H1 (cell line): ENCODE results near the gene VCPKMT. TPM values are rescaled to one million over a fixed set of nuclear protein-coding genes. Genes with fewer than 3 reads are reported as not detected.

Source experiments
- CTCF ChIA-PET: fragments of 300-600 bp; sonication (Branson Sonifier 250); formaldehyde crosslinking; loops from one replicate; lab custom pipeline; 2021; ENCODE audit not compliant: partially characterized antibody; lab: Charles Lee
- POLR2A ChIA-PET: fragments of 300-600 bp; sonication (Branson Sonifier 250); formaldehyde crosslinking; loops from one replicate; lab custom pipeline; 2021; ENCODE audit warnings: inconsistent platforms; ENCODE audit not compliant: partially characterized antibody; lab: Charles Lee
- DNase-seq, 2 experiments: peaks; one replicate each; pipeline versions ENCODE4 v3.0.0 to v3.0.0-alpha.2; 2010 to 2022; ENCODE audit warnings: low spot score in 2 of 2, low read depth in 1 of 2, mixed read lengths in 1 of 2
- FAIRE-seq: peaks from 2 replicates; lab custom pipeline; 2011; peaks lifted over from hg19 to GRCh38; lab: Jason Lieb, UNC
- H2AFZ ChIP-seq: 2 replicates; pipeline ENCODE4 v1.8.1; 2012; ENCODE audit warnings: low read length, inconsistent platforms
- H2AK5ac ChIP-seq: 2 replicates; pipeline ENCODE4 v1.6.1; 2013; ENCODE audit warnings: low read depth, low read length
- H2BK120ac ChIP-seq: replicated peaks from 2 replicates; pipeline ENCODE3; 2013; ENCODE audit warnings: low read depth, low read length, inconsistent platforms
- H2BK12ac ChIP-seq: 2 replicates; pipeline ENCODE4 v1.6.1; 2013; ENCODE audit warnings: low read depth, low read length
- H2BK15ac ChIP-seq: 2 replicates; pipeline ENCODE4 v1.6.1; 2013; ENCODE audit warnings: low read length
- H2BK20ac ChIP-seq: 2 replicates; pipeline ENCODE4 v1.6.1; 2013; ENCODE audit warnings: low read length
- H2BK5ac ChIP-seq: 2 replicates; pipeline ENCODE4 v1.6.1; 2013; ENCODE audit warnings: low read depth, low read length
- H3K14ac ChIP-seq: 2 replicates; pipeline ENCODE4 v1.6.1; 2013; ENCODE audit warnings: inconsistent platforms; ENCODE audit not compliant: insufficient read length
- H3K18ac ChIP-seq: 2 replicates; pipeline ENCODE4 v1.6.1; 2013; ENCODE audit warnings: low read length; ENCODE audit errors: extremely low read depth
- H3K23ac ChIP-seq: 2 replicates; pipeline ENCODE4 v1.6.1; 2013; ENCODE audit warnings: inconsistent platforms; ENCODE audit not compliant: insufficient read length
- H3K23me2 ChIP-seq: 2 replicates; pipeline ENCODE4 v1.6.1; 2013; ENCODE audit warnings: low read depth, low read length
- H3K27ac ChIP-seq: 2 replicates; pipeline ENCODE4 v1.6.1; 2011; ENCODE audit warnings: low read depth, low read length, inconsistent platforms
- H3K27me3 ChIP-seq, 4 experiments: replicated peaks in 1 of 4; 1 replicate in 1 of 4; 2 replicates in 3 of 4; pipeline versions ENCODE4 v1.6.1 to v1.8.1; 2011 to 2013; ENCODE audit warnings: low read length in 3 of 4, mild to moderate bottlenecking in 3 of 4, inconsistent platforms in 2 of 4, mixed read lengths in 2 of 4, moderate library complexity in 1 of 4; ENCODE audit not compliant: control insufficient read depth in 3 of 4, insufficient read depth in 3 of 4; ENCODE audit errors: extremely low read depth in 1 of 4
- H3K36me3 ChIP-seq, 4 experiments: 2 replicates each; pipeline versions ENCODE4 v1.6.1 to v1.8.1; 2011 to 2013; ENCODE audit warnings: mild to moderate bottlenecking in 4 of 4, low read length in 3 of 4, moderate library complexity in 2 of 4, control low read depth in 1 of 4, inconsistent platforms in 1 of 4; ENCODE audit not compliant: insufficient read depth in 4 of 4, control insufficient read depth in 2 of 4
- H3K4ac ChIP-seq: replicated peaks from 2 replicates; pipeline ENCODE3; 2013; ENCODE audit warnings: low read length, low read depth, mixed read lengths, inconsistent platforms; ENCODE audit not compliant: insufficient read length
- H3K4me1 ChIP-seq, 4 experiments: replicated peaks in 1 of 4; 1 replicate in 1 of 4; 2 replicates in 3 of 4; pipeline versions ENCODE4 v1.6.1 to v1.8.1; 2011 to 2013; ENCODE audit warnings: low read length in 3 of 4, inconsistent platforms in 2 of 4, mixed read lengths in 1 of 4; ENCODE audit not compliant: insufficient read depth in 4 of 4, control insufficient read depth in 3 of 4
- H3K4me2 ChIP-seq, 2 experiments: 2 replicates each; pipeline versions ENCODE4 v1.6.1 to v1.8.1; 2011 to 2013; ENCODE audit warnings: low read depth in 2 of 2, low read length in 2 of 2, control low read depth in 1 of 2, inconsistent platforms in 1 of 2, mild to moderate bottlenecking in 1 of 2; ENCODE audit not compliant: insufficient read depth in 1 of 2
- H3K4me3 ChIP-seq, 4 experiments: fragments of 200-600, 300-600 bp in 1 of 4; sonication (generic), shearing (Covaris generic), sonication (Bioruptor Twin) in 1 of 4; 2 replicates each; pipeline versions ENCODE4 v1.5.1 to v1.8.1; 2011 to 2016; ENCODE audit warnings: low read length in 4 of 4, low read depth in 3 of 4, control low read depth in 2 of 4, inconsistent platforms in 2 of 4, mild to moderate bottlenecking in 2 of 4, mixed read lengths in 1 of 4, moderate library complexity in 1 of 4; ENCODE audit not compliant: insufficient read depth in 2 of 4; ENCODE audit errors: extremely low read depth in 1 of 4
- H3K56ac ChIP-seq: replicated peaks from 2 replicates; pipeline ENCODE3; 2013; ENCODE audit warnings: low read depth, mild to moderate bottlenecking, mixed read lengths, low read length, inconsistent platforms; ENCODE audit not compliant: insufficient read length
- H3K79me1 ChIP-seq: 2 replicates; pipeline ENCODE4 v1.6.1; 2013; ENCODE audit warnings: low read depth, low read length, control low read depth
- H3K79me2 ChIP-seq, 2 experiments: 2 replicates each; pipeline versions ENCODE4 v1.6.1 to v1.8.1; 2012 to 2013; ENCODE audit warnings: low read length in 2 of 2, mild to moderate bottlenecking in 2 of 2, inconsistent platforms in 1 of 2; ENCODE audit not compliant: insufficient read depth in 2 of 2, control insufficient read depth in 1 of 2
- H3K9ac ChIP-seq, 4 experiments: replicated peaks in 1 of 4; 1 replicate in 1 of 4; 2 replicates in 3 of 4; pipeline versions ENCODE4 v1.6.1 to v1.8.1; 2011 to 2013; ENCODE audit warnings: low read depth in 3 of 4, low read length in 3 of 4, control low read depth in 2 of 4, mild to moderate bottlenecking in 2 of 4, moderate library complexity in 2 of 4, inconsistent platforms in 1 of 4; ENCODE audit errors: extremely low read depth in 1 of 4
- H3K9me3 ChIP-seq, 2 experiments: 2 replicates each; pipeline versions ENCODE4 v1.6.1 to v1.8.1; 2012 to 2013; ENCODE audit warnings: mild to moderate bottlenecking in 2 of 2, moderate library complexity in 2 of 2, control low read depth in 1 of 2, inconsistent platforms in 1 of 2, low read depth in 1 of 2, low read length in 1 of 2, mixed read lengths in 1 of 2; ENCODE audit not compliant: insufficient read depth in 2 of 2
- H4K20me1 ChIP-seq, 2 experiments: replicated peaks in 1 of 2; 2 replicates each; pipeline versions ENCODE3 to v1.8.1; 2011 to 2013; ENCODE audit warnings: inconsistent platforms in 2 of 2, low read length in 2 of 2, mild to moderate bottlenecking in 1 of 2; ENCODE audit not compliant: insufficient read depth in 2 of 2, control insufficient read depth in 1 of 2
- H4K5ac ChIP-seq: 2 replicates; pipeline ENCODE4 v1.6.1; 2013; ENCODE audit warnings: low read length, low read depth, mixed read lengths, inconsistent platforms; ENCODE audit not compliant: insufficient read length
- H4K8ac ChIP-seq: 2 replicates; pipeline ENCODE4 v1.8.0; 2013; ENCODE audit warnings: mild to moderate bottlenecking, moderate library complexity, low read length, inconsistent platforms; ENCODE audit not compliant: insufficient read depth; ENCODE audit errors: extremely low read depth
- H4K91ac ChIP-seq: replicated peaks from 2 replicates; pipeline ENCODE3; 2013; ENCODE audit warnings: low read length, mixed read lengths, inconsistent platforms; ENCODE audit not compliant: insufficient read length
- CBX8 ChIP-seq: fragments of 300-800, 300-1000 bp; sonication (generic); IDR thresholded peaks from 2 replicates; pipeline ENCODE4 v1.7.1; 2016; ENCODE audit warnings: low read depth, low read length, borderline replicate concordance
- EP300 ChIP-seq, 2 experiments: IDR thresholded peaks; 1 replicate in 1 of 2; 2 replicates in 1 of 2; pipeline ENCODE4 v1.6.1; 2011 to 2012; ENCODE audit warnings: low read depth in 2 of 2, low read length in 2 of 2, mild to moderate bottlenecking in 2 of 2, borderline replicate concordance in 1 of 2, inconsistent platforms in 1 of 2, moderate library complexity in 1 of 2
- KDM4A ChIP-seq: IDR thresholded peaks from one replicate; pipeline ENCODE4 v1.7.1; 2012; ENCODE audit warnings: low read depth, mild to moderate bottlenecking, moderate library complexity, low read length, inconsistent platforms; ENCODE audit not compliant: severe bottlenecking
- POU5F1 ChIP-seq: IDR thresholded peaks from 2 replicates; pipeline ENCODE4 v1.6.1; 2011; ENCODE audit warnings: low read depth, mild to moderate bottlenecking, low read length, moderate library complexity
- SIN3A ChIP-seq, 2 experiments: IDR thresholded peaks in 1 of 2; conservative IDR thresholded peaks in 1 of 2; 2 replicates each; pipeline ENCODE4 v1.6.1; 2011 to 2012; ENCODE audit warnings: low read length in 2 of 2, improper control_type of control experiment in 1 of 2, low read depth in 1 of 2, mild to moderate bottlenecking in 1 of 2
- SRF ChIP-seq: IDR thresholded peaks from 2 replicates; pipeline ENCODE4 v1.6.1; 2011; ENCODE audit warnings: mild to moderate bottlenecking, low read depth, low read length, moderate library complexity
- SUZ12 ChIP-seq: fragments of 200-600 bp; sonication (generic); IDR thresholded peaks from 2 replicates; pipeline ENCODE4 v1.6.1; 2012; ENCODE audit warnings: mild to moderate bottlenecking, inconsistent platforms, low read length, moderate library complexity, mixed read lengths
- TAF1 ChIP-seq: IDR thresholded peaks from 2 replicates; pipeline ENCODE4 v1.6.1; 2011; ENCODE audit warnings: mild to moderate bottlenecking, low read depth, low read length
- WGBS, 2 experiments: shearing (Covaris generic) in 1 of 2; methylation state at CpG; one replicate each; pipeline versions ENCODE4 v1.1.6 to v1.1.7; 2013 to 2015; ENCODE audit warnings: low lambda C conversion rate in 2 of 2, mixed read lengths in 2 of 2, inconsistent platforms in 1 of 2, low coverage in 1 of 2, missing lambda C conversion rate in 1 of 2; ENCODE audit not compliant: insufficient replicate concordance in 2 of 2, insufficient coverage in 1 of 2, insufficient read length in 1 of 2; ENCODE audit errors: extremely low coverage in 1 of 2, missing lambda C conversion rate in 1 of 2; 5-methylcytosine and 5-hydroxymethylcytosine counted together
- polyA plus RNA-seq, 7 experiments: library from polyadenylated mRNA; depleted of rRNA in 3 of 7; stranded (reverse) in 5 of 7; unstranded in 2 of 7; fragments of >200 nt in 5 of 7; fragments of 200-250 nt in 2 of 7; gene quantifications; 1 replicate in 5 of 7; 2 replicates in 1 of 7; 4 replicates in 1 of 7; pipeline versions ENCODE4 v1.2.1 to v1.2.3, GENCODE V29; 2011 to 2013; ENCODE audit warnings: missing spikeins in 2 of 7, mixed read lengths in 2 of 7
- total RNA-seq: library from RNA; stranded (reverse); fragmentation: NEBNext Ultra II Directional; extraction: Animal tissue kit (Norgen Biotek cat#: 25700); gene quantifications from 2 replicates; pipeline ENCODE4 v1.2.1, GENCODE V29; 2021

Gene VCPKMT
- total and polyA plus RNA-seq, 2 of the 8 experiments (the other 6 are each of a cell fraction or from before 2014, with no cell fraction given): 3.8 to 7.1 TPM

DNA sequence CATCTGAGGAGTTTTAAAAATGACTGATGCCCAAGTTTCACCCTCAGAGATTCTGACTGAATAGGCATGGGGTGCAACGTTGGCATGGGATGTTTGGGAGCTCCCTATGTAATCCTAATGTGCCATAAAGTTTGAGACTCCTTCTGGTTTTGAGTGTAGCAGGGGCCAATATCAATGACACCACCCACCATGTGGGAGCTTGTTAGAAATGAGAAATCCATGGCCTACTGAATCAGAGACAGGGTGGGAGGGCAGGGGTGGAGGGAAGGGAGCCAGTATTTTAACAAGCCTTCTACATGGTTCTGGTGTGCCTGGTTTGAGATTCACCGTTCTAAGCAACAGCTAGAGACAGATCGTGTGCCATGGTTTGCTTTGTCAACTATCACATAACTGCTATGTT is 46.1 kb downstream of the VCPKMT start:
- ChIA-PET CTCF (interaction anchor here (1.0 to 2.5 kb wide), 4 partner anchors 10 to 204 kb away, joined by 3 to 10 read pairs (median 4); no protein-coding TSS in a partner anchor), POLR2A (no interaction called here)
- no peak overlapping the region for H2BK12ac ChIP-seq
- no peak overlapping the region for H2BK120ac ChIP-seq
- TF ChIP-seq POU5F1 (no peak), SIN3A (conservative IDR thresholded peaks at IDR 0.05 in 1 of 2, IDR thresholded peaks at IDR 0.05 in 1 of 2; ENCODE audit: low read depth in 1 of 2, low read length in 2 of 2) (no peak), EP300 (IDR thresholded peaks at IDR 0.05; ENCODE audit: borderline replicate concordance in 1 of 2, low read depth in 2 of 2, low read length in 2 of 2) (no peak), SUZ12 (no peak), SRF (no peak), CBX8 (no peak), KDM4A (no peak), TAF1 (no peak)
- no peak overlapping the region for H3K4me3 ChIP-seq
- no peak overlapping the region for H2AK5ac ChIP-seq
- no peak overlapping the region for H4K91ac ChIP-seq
- no peak overlapping the region for H3K4me2 ChIP-seq
- no peak overlapping the region for H3K27ac ChIP-seq
- H3K9me3 ChIP-seq: no peaks in the 10 kb centered on the region
- H4K20me1 ChIP-seq: no peaks in the 10 kb centered on the region
- no peak overlapping the region for H3K56ac ChIP-seq
- no peak overlapping the region for H4K5ac ChIP-seq
- H3K18ac ChIP-seq: no peak overlapping the region
- H2AFZ ChIP-seq: no peak overlapping the region
- no peaks in the 10 kb centered on the region for H3K79me1 ChIP-seq
- H3K4me1 ChIP-seq: no peaks in the 10 kb centered on the region
- H3K36me3 ChIP-seq: no peaks in the 10 kb centered on the region
- H3K14ac ChIP-seq: no peak overlapping the region
- 88% methylated on average over 3 of the region's 3 CpGs; no CpG with 5 or more reads in 1 of the 2 experiments for WGBS, 2 experiments
- no peak overlapping the region for H2BK5ac ChIP-seq
- no peak overlapping the region for H4K8ac ChIP-seq
- H3K23ac ChIP-seq: no peak overlapping the region
- no peak overlapping the region for H3K4ac ChIP-seq
- H3K9ac ChIP-seq: no peak overlapping the region
- FAIRE-seq: no peak
- H3K27me3 ChIP-seq: no peaks in the 10 kb centered on the region
- H2BK15ac ChIP-seq: no peak overlapping the region
- no peak for DNase-seq
- H3K23me2 ChIP-seq: no peaks in the 10 kb centered on the region
- H2BK20ac ChIP-seq: no peak overlapping the region
- H3K79me2 ChIP-seq: no peaks in the 10 kb centered on the region
